Transverse colon (tissue), 4 donors: ENCODE data around the gene PFKFB3. TPM values are rescaled to one million over a fixed set of nuclear protein-coding genes. Genes with fewer than 3 reads are reported as not detected.
"Not testable (repeated sequence)": the region's sequence is repeated elsewhere in the genome, so short reads cannot be mapped to it uniquely, and the experiment has no call there.

Experiments used
- DNase-seq: peaks from one replicate; pipeline ENCODE4 v3.0.0-alpha.2; 2019
- H3K27ac ChIP-seq, 4 donors: fragments of 200-600 bp; sonication (generic); 2 replicates each; pipeline ENCODE4 v1.5.1; 2016 to 2018; ENCODE audit warnings: inconsistent platforms in 4 of 4
- H3K27me3 ChIP-seq: fragments of 200-600 bp; sonication (generic); 2 replicates; pipeline ENCODE4 v1.5.1; 2017; ENCODE audit warnings: inconsistent platforms
- H3K36me3 ChIP-seq, 4 donors: fragments of 200-600 bp; sonication (generic); 2 replicates each; pipeline ENCODE4 v1.5.1; 2017 to 2019; ENCODE audit warnings: inconsistent platforms in 4 of 4
- H3K4me1 ChIP-seq, 4 donors: fragments of 200-600 bp; sonication (generic); 2 replicates each; pipeline ENCODE4 v1.5.1; 2017 to 2020; ENCODE audit warnings: inconsistent platforms in 4 of 4
- H3K4me3 ChIP-seq, 4 donors: fragments of 200-600 bp; sonication (generic); 1 replicate in 1 of 4; 2 replicates in 3 of 4; pipeline versions ENCODE4 v1.5.1 to v1.6.1; 2017 to 2019; ENCODE audit warnings: inconsistent platforms in 4 of 4
- H3K9me3 ChIP-seq, 2 donors: fragments of 200-600 bp; sonication (generic); 2 replicates each; pipeline ENCODE4 v1.5.1; 2017 to 2019; ENCODE audit warnings: inconsistent platforms in 2 of 2
- EP300 ChIP-seq: sonication (generic); formaldehyde crosslinking; IDR thresholded peaks from one replicate; pipeline ENCODE4 v1.6.1; 2017; ENCODE audit warnings: antibody characterized with exemption, low read depth
- POLR2A ChIP-seq: fragments of 450-650 bp; IDR thresholded peaks from one replicate; pipeline ENCODE4 v1.6.1; 2016; ENCODE audit warnings: antibody characterized with exemption, mild to moderate bottlenecking, moderate library complexity
- POLR2AphosphoS5 ChIP-seq, 3 donors: sonication (generic); formaldehyde crosslinking; IDR thresholded peaks; one replicate each; pipeline ENCODE4 v1.6.1; 2016; ENCODE audit warnings: antibody characterized with exemption in 3 of 3
- WGBS, 2 donors: methylation state at CpG; one replicate each; pipeline ENCODE4 v1.1.5; 2018; ENCODE audit warnings: low coverage in 1 of 2; 5-methylcytosine and 5-hydroxymethylcytosine counted together
- in situ Hi-C, 4 donors: fragments of 200-750 bp; cut with MboI; loops; one replicate each; pipeline versions ENCODE4 v1.15.0 to v1.15.1; 2017; ENCODE audit warnings: low sequenced_read_pairs in 3 of 4, low pct_ligation_motif_present in 1 of 4, low pct_unique_long_range_greater_than_20kb in 1 of 4
- intact Hi-C: fragments of 100-400 bp; cut with DNase I; formaldehyde crosslinking; loops from one replicate; pipeline ENCODE4 v1.15.1; 2023; ENCODE audit warnings: low total_unique reads
- total RNA-seq, 4 donors: library from RNA; depleted of rRNA; stranded (reverse); fragments of >200 nt; gene quantifications; one replicate each; pipeline ENCODE4 v1.1.0, GENCODE V29; 2016
- TF ChIP-seq, protein P1 (sequence below), 5 experiments: fragments of 200-600 bp in 3 of 5; fragments of 450-650 bp in 2 of 5; sonication (generic) in 3 of 5; IDR thresholded peaks; 1 replicate in 2 of 5; 2 replicates in 3 of 5; pipeline ENCODE4 v1.5.1; 2016 to 2017; ENCODE audit warnings: antibody characterized with exemption in 5 of 5, inconsistent platforms in 3 of 5, mild to moderate bottlenecking in 2 of 5, moderate library complexity in 1 of 5

Gene PFKFB3
- total RNA-seq, 4 donors from 2014 or later = 16.9 to 29.9 (median 20.2) TPM

DNA sequence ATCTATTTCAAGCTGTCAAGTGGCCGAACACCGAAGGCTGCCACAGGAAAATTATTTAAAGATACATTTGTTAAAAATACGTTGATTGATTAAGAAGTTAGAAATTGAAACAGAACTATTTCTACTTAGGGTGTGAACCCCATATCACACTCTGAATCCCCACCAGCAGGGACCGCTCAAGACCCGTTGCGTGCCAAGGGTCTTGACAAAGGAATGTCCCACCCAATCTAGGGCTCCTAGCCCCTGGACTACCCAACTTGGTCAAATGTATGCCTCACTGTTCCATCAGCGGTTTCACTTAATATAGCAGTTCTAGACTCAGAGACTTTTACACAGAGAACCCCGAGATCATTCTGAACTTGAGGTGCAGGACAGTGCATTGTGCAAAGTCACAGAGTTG lies 11.6 kb upstream of the PFKFB3 start:
- DNase-seq = no peak
- H3K36me3 ChIP-seq = no peaks in the 10 kb centered on the region
- in situ Hi-C loops (no loop called here), intact Hi-C loops (no loop called here)
- no peak for TF ChIP-seq EP300
- 75 to 85% methylated on average over 6 to 8 of the region's 8 CpGs for WGBS, 2 donors
- no peaks in the 10 kb centered on the region for H3K9me3 ChIP-seq
- peak overlapping the region in 3 of 4 donors; percentile 41 to 79 (median 65) for H3K27ac ChIP-seq
- no peaks in the 10 kb centered on the region for H3K27me3 ChIP-seq
- H3K4me1 ChIP-seq = peaks cover 7 to 24% (median 14%) of the 10 kb centered on the region in 4 donors
- H3K4me3 ChIP-seq = no peak overlapping the region

- peak overlapping the region; percentile 19 to 79 (median 53) for H3K27ac ChIP-seq
- H3K4me3 ChIP-seq = no peak overlapping the region
- H3K36me3 ChIP-seq = no peaks in the 10 kb centered on the region
- TF ChIP-seq POLR2AphosphoS5 (IDR thresholded peaks at IDR 0.05) = no peak
- TF ChIP-seq POLR2A = no peak
- no peak for TF ChIP-seq EP300
- TF ChIP-seq, protein P1, sequence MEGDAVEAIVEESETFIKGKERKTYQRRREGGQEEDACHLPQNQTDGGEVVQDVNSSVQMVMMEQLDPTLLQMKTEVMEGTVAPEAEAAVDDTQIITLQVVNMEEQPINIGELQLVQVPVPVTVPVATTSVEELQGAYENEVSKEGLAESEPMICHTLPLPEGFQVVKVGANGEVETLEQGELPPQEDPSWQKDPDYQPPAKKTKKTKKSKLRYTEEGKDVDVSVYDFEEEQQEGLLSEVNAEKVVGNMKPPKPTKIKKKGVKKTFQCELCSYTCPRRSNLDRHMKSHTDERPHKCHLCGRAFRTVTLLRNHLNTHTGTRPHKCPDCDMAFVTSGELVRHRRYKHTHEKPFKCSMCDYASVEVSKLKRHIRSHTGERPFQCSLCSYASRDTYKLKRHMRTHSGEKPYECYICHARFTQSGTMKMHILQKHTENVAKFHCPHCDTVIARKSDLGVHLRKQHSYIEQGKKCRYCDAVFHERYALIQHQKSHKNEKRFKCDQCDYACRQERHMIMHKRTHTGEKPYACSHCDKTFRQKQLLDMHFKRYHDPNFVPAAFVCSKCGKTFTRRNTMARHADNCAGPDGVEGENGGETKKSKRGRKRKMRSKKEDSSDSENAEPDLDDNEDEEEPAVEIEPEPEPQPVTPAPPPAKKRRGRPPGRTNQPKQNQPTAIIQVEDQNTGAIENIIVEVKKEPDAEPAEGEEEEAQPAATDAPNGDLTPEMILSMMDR (IDR thresholded peaks at IDR 0.05) = no peak
- peaks cover 7 to 28% (median 14%) of the 10 kb centered on the region in 4 donors for H3K4me1 ChIP-seq
- no peaks in the 10 kb centered on the region for H3K9me3 ChIP-seq
- no peak for DNase-seq
- WGBS, 2 donors = 90% methylated on average over 19 of the region's 19 CpGs; no CpG with 5 or more reads in 1 of the 2 donors
- in situ Hi-C loops = no loop called here
- H3K27me3 ChIP-seq = no peaks in the 10 kb centered on the region
- intact Hi-C loops = no loop called here
Observed at GRCh38 chr10:6191569-6191968, 11.2 kb upstream of the PFKFB3 start.

DNA sequence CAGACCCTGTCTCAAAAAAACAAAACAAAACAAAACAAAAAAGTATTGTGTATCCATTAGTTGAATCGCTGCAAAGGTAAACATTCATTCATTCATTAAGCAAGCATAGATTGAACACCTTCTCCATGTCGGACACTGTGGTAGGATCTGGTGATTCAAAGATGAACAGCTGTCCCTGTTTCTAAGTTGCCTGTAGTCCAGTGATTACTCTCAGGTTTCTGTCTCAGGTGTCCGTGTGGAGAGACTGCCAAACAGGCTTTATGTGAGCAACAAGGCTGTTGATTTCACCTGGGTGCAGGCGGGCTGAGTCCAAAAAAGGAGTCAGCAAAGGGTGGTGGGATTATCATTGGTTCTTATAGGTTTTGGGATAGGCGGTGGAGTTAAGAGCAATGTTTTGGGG lies 9.4 kb upstream of the PFKFB3 start:
- in situ Hi-C loops, H3K36me3 ChIP-seq, H3K9me3 ChIP-seq, intact Hi-C loops, DNase-seq, H3K27me3 ChIP-seq, H3K4me3 ChIP-seq: not testable (repeated sequence)
- 97 to 100% methylated on average over 5 of the region's 5 CpGs for WGBS, 2 donors
- Histone ChIP-seq H3K4me1 (peaks cover 7 to 30% (median 14%) of the 10 kb centered on the region in 4 donors), H3K27ac (peak overlapping the region; percentile 31 to 79 (median 64))

DNA sequence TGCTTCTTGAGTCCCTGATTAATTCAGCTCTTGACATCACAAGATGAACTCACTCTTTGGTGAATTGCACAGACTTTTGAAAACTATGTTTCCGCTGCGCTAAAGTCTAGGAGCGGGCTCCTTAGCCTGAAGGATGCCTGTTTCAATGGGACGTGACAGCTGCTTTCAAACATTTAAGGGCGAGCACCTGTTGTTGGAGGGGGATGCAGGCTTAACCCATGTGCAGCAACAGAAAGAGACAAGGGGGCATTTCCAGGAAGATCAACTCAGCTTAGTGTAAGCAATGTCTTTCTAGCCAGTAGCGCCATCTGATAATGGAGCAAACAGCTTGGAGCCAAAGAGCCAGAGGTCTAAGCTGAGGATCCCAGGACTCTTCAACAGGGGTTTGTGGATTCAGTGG lies 8.4 kb upstream of the PFKFB3 start:
- no peaks in the 10 kb centered on the region for H3K27me3 ChIP-seq
- H3K4me3 ChIP-seq = no peak overlapping the region
- in situ Hi-C loops = no loop called here
- H3K27ac ChIP-seq = no peak overlapping the region
- intact Hi-C loops = no loop called here
- peaks cover 7 to 30% (median 14%) of the 10 kb centered on the region in 4 donors for H3K4me1 ChIP-seq
- DNase-seq = no peak
- TF ChIP-seq EP300 (no peak), POLR2A (no peak), POLR2AphosphoS5 (IDR thresholded peaks at IDR 0.05) (no peak)
- TF ChIP-seq, protein P1 (IDR thresholded peaks at IDR 0.05) = no peak
- 98% methylated on average over 6 of the region's 6 CpGs; no CpG with 5 or more reads in 1 of the 2 donors for WGBS, 2 donors
- no peaks in the 10 kb centered on the region for H3K36me3 ChIP-seq
- H3K9me3 ChIP-seq = no peaks in the 10 kb centered on the region

GRCh38 chr10:6195376-6195775 lies 7.4 kb upstream of the PFKFB3 start:
- H3K4me1 ChIP-seq = peaks cover 7 to 30% (median 14%) of the 10 kb centered on the region in 4 donors
- TF ChIP-seq POLR2A = no peak
- no peak for TF ChIP-seq EP300
- TF ChIP-seq, protein P1 (IDR thresholded peaks at IDR 0.05) = no peak
- no peak for TF ChIP-seq POLR2AphosphoS5 (IDR thresholded peaks at IDR 0.05)
- no peaks in the 10 kb centered on the region for H3K9me3 ChIP-seq
- no peak overlapping the region for H3K4me3 ChIP-seq
- H3K27ac ChIP-seq = peak overlapping the region; percentile 53 to 75 (median 60)
- WGBS, 2 donors = 81 to 100% methylated on average over 1 to 6 of the region's 6 CpGs
- no peak for DNase-seq
- in situ Hi-C loops (no loop called here), intact Hi-C loops (no loop called here)
- no peaks in the 10 kb centered on the region for H3K27me3 ChIP-seq
- no peaks in the 10 kb centered on the region for H3K36me3 ChIP-seq
